Activated naive CD4-positive, alpha-beta T cell treated with anti-CD3 and anti-CD28 coated beads, Interleukin-2, amount 50 U/mL, for 72 hours (primary cell): ENCODE results near the gene MPC1L. TPM values are rescaled to one million over a fixed set of nuclear protein-coding genes. Genes with fewer than 3 reads are reported as not detected.

Experiments
- ATAC-seq, 2 donors: fragments of 150-1000 bp; cut with Tn5 transposase; 2 replicates each; pipeline ENCODE4 v1.10.0; 2021; ENCODE audit warnings: mild to moderate bottlenecking in 2 of 2, moderate library complexity in 2 of 2
- DNase-seq, 2 donors: peaks; one replicate each; pipeline ENCODE4 v3.0.0; 2021 to 2022; ENCODE audit warnings: low spot score in 2 of 2
- H3K27ac Mint-ChIP-seq, 2 donors: one replicate each; pipeline ENCODE4 v1.8.0; 2022; ENCODE audit warnings: mild to moderate bottlenecking in 2 of 2, mixed read lengths in 2 of 2
- H3K36me3 Mint-ChIP-seq, 2 donors: one replicate each; pipeline ENCODE4 v1.8.0; 2022; ENCODE audit warnings: mixed read lengths in 2 of 2
- H3K9me3 Mint-ChIP-seq, 2 donors: one replicate each; pipeline ENCODE4 v1.8.0; 2022; ENCODE audit warnings: mixed read lengths in 2 of 2
- total RNA-seq, 2 donors: library from RNA; stranded (reverse); gene quantifications; one replicate each; pipeline ENCODE4 v1.2.3, GENCODE V29; 2022

Gene MPC1L
- total RNA-seq, 2 donors from 2014 or later = not detected

DNA sequence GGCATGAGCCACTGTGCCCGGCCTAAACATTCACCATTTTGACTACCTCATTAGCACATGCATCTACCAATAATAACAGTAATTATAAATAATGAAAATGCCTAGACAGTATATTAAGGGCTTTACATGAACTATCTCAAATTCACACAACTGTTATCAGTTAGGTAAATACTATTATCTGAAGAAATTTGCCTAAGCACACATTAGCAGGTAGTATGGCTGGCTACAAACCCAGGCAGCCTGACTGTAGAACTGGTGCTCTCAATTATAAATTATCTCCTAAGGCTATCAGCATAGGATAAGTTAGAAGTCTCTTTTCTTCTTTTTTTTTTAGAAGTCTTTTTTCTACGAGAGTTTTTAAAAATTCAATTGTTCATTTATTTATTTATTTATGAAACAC, 38.3 kb downstream of the MPC1L start:
- Mint-ChIP-seq H3K36me3 (no peaks in the 10 kb centered on the region), H3K27ac (no peak overlapping the region), H3K9me3 (no peaks in the 10 kb centered on the region)
- DNase-seq = no peak
- ATAC-seq = no peak

DNA sequence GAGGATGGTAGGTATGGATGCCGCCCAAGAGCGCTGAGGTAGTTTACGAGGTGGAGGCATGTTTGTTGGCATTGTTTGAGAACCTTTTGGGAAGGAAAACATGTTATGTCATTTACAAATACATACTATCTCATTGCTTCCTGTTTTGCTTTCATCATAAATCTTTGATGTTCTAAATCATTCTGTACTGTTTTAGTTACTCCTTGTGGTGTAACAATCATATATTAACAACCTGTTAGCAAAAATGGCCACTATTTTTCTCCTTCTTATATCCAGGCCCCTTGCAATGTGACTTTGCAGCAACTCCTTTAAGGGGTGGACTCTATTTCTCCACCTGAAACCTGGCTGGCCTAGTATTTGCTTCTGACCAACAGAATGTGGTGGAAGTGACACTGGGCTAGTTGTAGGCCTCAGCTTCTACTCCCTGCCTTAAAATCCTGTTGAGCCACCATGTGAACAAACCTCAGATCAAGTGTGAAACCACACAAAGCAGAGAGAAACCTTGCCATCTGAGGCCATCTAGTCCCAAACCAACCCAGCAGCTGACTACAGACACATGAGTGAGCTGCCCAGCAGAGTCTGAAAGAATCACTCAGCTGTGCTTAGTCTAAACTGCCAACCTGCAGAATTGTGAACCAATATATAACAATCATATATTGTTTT, 40.0 kb downstream of the MPC1L start:
- Mint-ChIP-seq H3K36me3 (peaks cover 0 to 7% of the 10 kb centered on the region in 2 donors), H3K9me3 (no peaks in the 10 kb centered on the region), H3K27ac (no peak overlapping the region)
- ATAC-seq (no peak), DNase-seq (no peak)

DNA sequence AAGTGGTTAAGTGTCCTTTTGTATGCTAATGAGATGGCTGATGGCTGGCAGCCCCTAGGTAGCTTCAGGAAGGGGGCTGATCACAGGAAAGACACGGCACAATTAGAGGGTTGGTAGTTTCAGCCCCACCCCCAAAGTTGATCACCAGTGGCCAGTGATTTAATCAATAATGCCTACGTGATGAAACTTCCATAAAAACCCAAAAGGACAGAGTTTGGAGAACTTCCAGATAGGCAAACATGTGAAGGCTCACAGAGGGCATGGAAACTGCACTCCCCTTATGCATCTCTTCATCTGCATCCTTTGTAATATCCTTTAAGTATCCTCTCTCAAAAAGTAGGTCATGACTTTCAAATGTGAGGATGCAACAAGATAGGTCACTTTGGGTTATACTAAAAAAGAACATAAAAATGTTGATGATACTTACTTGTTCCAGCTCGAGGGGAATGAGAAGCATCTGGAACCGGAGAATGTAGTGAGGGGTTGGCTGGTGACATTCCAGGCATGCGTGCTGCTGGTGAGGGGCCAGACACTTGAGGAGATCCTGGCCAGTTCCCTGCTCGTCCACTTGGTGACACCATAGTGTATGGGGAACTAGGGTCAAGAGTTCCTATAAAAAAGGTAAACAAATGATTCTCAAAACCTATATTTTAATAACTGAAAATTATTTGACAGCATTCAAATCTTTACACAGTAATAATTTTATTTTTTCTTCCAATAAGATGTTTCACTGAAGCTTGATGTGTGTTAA, 40.8 kb downstream of the MPC1L start:
- peak overlapping the region in 1 of 2 donors; percentile 14 for H3K27ac Mint-ChIP-seq
- ATAC-seq (no peak), DNase-seq (no peak)
- H3K9me3 Mint-ChIP-seq = no peaks in the 10 kb centered on the region
- peaks cover 0 to 7% of the 10 kb centered on the region in 2 donors for H3K36me3 Mint-ChIP-seq

DNA sequence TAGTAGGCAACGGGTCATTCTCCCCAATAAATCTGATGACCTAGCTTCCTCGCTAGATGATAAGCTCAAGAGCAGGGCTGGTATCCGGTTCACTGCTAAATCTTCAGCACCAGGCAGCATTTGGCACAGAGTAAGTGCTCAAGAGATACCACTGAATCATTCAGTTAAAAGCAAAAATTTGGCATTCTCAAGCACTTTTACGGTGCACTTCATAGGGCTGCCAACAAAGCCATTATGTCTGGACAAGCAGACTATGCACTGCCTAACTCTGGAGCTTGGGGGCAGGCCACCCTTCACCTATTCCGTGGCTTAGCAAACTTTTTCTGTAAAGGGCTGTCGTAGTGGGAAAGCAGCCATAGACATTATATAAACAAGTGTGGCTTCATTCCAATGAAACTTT, 47.9 kb downstream of the MPC1L start:
- no peak for DNase-seq
- ATAC-seq = no peak
- H3K9me3 Mint-ChIP-seq = no peaks in the 10 kb centered on the region
- peaks cover 0 to 7% of the 10 kb centered on the region in 2 donors for H3K36me3 Mint-ChIP-seq
- no peak overlapping the region for H3K27ac Mint-ChIP-seq

Other genes starting within 250 kb of the MPC1L start
- 10 to 100 TPM; 53.6 to 65.6 TPM for gene ATP6AP2, start 42.5 kb upstream of the MPC1L start, total RNA-seq
- 10 to 100 TPM; 18.5 to 35.7 TPM for gene CXorf38, start 24.1 kb downstream of the MPC1L start, total RNA-seq
- 10 to 100 TPM; 57.0 to 71.3 TPM for gene MED14, start 112.1 kb downstream of the MPC1L start, total RNA-seq